GM20000 (cell line): ENCODE results near the gene SCAMP4.
A peak's percentile ranks its signal among the peaks of the same experiment; 100 is the strongest.

Source experiments
- DNase-seq: peaks from one replicate; pipeline ENCODE4 v3.0.0; 2012; ENCODE audit warnings: low spot score
- TF ChIP-seq, protein P1 (sequence below): IDR thresholded peaks from 2 replicates; pipeline ENCODE4 v1.5.1; 2012; ENCODE audit warnings: mild to moderate bottlenecking, control low read depth; ENCODE audit errors: extremely low read depth, missing control alignments

The SCAMP4 gene

DNA sequence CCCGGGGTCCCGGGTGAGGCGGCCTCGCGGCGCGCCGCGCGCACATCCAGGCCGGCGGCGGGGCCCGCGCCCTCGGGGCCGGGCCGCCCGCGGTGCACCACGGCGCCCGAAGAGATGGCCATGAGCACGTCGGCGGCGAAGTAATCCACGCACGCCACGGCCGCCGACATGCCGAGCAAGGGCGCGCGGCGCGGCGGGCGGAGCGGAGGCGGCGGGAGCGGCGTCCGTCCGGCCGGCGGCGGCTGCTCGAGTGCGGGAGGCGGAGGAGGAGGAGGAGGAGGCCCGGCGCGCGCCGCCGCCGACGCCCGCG, 41.9 kb upstream of the SCAMP4 start, which contains the start of gene KLF16:
KLF16 (minus strand) TSS at position 252 of the 310 bp plus-strand sequence; CDS start at position 170, 82 bp downstream.
- DNase-seq = no peak
- TF ChIP-seq, protein P1, sequence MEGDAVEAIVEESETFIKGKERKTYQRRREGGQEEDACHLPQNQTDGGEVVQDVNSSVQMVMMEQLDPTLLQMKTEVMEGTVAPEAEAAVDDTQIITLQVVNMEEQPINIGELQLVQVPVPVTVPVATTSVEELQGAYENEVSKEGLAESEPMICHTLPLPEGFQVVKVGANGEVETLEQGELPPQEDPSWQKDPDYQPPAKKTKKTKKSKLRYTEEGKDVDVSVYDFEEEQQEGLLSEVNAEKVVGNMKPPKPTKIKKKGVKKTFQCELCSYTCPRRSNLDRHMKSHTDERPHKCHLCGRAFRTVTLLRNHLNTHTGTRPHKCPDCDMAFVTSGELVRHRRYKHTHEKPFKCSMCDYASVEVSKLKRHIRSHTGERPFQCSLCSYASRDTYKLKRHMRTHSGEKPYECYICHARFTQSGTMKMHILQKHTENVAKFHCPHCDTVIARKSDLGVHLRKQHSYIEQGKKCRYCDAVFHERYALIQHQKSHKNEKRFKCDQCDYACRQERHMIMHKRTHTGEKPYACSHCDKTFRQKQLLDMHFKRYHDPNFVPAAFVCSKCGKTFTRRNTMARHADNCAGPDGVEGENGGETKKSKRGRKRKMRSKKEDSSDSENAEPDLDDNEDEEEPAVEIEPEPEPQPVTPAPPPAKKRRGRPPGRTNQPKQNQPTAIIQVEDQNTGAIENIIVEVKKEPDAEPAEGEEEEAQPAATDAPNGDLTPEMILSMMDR = no peak

DNA sequence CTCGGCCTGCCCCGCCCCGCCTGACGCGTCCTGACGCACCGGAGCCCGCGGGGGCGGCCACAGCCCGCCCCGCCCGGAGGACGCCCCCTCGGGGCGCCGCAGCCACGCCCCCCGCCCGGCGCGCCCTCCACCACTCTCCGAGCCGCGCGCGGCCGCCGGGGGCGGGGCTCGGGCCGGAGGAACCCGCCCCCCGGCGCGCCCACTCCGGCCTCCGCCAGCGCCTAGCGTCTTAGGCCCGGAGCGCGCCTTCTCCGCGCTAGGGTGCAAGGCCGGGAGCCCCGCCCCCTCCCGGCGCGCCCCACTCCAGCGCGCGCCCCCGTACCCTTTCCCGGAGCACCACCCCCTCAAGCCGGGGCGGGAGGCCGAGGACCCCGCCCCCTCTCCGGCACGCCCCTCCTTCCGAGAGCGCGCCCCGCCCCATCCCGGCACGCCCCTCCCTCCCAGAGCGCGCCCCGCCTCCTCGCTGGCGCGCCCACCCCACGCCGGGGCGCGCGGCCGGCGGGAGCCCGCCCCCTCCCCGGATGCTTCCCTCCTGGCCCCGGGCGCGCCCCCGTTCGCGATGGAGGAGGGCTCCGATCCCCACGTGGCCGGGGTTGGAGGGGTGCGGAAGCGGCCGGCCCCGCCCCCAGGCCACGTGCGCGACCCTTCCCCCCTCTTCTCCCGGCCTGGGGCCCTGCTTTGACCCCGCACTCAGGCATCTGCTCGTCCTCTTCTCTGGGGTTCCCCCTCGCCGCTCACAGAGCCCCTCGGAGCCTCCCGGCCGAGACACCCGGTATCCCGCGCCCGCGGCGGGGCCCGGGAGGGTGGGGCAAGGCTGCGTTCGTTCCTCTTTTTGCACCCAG, 41.3 kb upstream of the SCAMP4 start:
- peak; percentile 99 for DNase-seq
- TF ChIP-seq, protein P1 = no peak

DNA sequence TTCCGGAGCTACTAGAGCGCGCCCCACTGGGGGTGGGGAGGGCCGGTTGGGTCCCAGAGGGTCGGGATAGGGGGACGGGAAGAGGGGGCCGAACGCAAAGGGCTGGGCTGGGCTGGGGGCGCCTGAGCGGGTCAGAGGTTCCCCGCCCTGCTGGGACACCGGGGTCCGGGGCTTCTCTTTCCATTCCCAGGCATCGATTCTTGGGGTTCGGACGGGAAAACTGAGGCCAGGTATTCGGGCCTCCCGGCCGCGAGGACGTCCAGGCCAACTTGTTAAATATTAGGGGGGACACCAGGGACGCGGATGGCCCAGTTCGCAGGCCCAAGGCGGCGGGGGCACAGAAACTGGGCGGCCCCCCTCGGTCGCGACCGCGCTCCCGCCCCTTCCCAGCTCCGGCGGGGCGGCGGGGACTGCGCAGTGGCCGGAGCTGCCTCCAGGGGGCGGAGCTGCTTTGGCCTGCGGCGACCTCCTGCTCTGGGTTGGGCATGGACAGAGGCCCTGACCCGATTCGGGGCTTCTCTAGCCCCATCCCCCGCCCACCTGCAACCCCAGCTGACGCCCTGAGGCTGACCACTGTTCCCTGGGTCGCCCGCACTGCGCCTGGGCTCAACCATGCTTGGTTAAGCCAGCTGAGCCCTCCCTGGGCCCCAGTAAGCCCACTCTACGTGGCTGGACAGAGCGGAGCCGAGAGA, 40.6 kb upstream of the SCAMP4 start:
- TF ChIP-seq, protein P1 = peak; percentile 85
- DNase-seq = peak; percentile 90

DNA sequence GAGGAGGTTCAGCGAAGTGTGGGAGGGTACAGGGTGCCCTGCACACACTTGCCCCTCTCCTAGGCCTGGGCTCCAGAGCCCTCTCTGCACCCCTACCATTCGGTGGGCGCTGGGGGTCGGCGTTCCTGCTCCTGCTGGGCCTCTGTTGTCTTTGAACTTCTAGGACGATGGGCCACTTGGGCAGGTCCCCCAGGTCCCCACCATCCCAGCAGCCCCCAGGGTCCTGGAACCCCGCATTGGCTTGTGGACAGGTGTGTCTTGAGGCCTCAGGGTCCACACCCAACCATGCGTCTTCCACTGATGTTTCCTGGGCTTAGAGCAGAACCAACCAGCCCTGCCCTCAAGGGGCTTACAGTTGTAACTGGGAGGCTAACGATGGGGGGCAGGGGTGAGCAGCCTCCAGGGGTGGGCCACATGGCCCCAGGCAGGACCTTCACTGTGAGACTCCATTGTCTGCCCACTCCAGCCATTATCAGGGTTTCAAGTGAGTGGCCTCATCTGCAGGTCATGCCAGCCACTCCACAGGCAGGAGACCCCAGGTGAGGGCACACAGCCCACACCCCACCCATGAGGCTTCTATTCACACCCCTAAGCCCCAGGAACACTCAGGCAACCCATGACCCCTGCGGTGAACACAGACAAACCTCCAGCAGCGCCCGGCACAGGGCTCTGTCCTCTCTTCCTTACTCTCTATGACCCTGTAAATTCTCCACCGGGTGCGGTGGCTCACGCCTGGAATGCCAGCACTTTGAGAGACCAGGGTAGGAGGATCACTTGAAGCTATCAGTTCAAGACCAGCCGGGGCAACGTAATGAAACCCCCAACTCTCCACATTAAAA, 39.8 kb upstream of the SCAMP4 start:
- DNase-seq = no peak
- TF ChIP-seq, protein P1 = no peak

DNA sequence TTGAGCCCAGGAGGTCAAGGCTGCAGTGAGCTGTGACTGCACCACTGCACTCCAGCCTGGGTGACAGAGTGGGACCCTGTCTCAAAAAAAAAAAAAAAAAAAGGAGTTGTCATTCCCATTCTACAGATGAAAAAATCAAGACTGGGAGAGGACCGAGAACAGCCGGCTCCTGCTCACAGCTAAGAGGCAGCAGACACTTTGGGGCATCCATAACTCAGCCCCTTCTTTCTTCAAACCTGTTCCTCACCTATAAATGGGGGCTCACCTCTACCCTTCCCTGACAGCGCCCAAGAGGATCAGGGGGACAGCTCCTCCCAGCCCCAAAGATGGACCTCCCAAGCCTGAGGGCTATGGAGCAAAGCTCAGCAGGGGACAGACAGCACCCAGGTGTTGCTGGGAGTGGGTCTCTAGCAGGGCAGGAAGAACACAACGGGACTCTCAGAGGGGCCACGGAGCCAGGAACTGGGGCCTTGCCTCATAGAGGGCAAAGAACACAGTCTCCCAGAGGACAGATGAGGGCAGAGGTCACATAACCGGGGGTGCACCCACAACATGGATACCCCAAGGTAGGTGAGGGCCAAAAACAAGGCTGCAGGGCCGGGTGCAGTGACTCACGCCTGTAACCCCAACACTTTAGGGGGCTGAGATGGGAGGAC, 38.4 kb upstream of the SCAMP4 start:
- TF ChIP-seq, protein P1 = no peak
- no peak for DNase-seq

DNA sequence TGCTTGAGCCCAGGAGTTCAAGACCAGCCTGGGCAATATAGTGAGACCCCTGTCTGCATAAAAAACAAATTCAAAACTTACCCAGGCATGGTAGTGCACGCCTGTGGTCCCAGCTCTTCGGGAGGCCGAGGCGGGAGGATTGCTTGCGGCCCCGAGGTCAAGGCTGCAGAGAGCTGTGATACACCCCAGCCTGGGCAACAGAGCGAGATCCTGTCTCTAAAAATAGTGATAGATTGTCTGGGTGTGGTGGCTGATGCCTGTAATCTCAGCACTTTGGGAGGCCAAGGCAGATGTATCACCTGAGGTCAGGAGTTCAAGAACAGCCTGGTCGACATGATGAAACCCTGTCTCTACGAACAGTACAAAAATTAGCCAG, 37.9 kb upstream of the SCAMP4 start:
- no peak for DNase-seq
- TF ChIP-seq, protein P1 = no peak

DNA sequence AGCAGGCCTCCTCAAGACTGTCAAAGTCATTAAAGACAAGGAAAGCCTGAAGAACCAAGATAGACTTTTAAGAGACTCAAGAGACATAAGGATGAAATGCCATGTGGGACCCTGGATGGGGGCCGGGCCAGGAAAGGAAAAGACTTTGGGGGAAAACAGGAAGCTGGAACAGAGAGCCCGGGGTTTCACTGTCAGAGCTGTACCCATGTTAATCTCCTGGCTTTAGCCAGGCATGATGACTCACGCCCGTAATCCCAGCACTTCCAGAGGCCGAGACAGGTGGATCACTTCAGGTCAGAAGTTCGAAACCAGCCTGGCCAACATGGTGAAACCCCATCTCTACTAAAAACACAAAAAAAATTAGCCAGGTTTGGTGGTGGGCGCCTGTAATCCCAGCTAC, 36.2 kb upstream of the SCAMP4 start:
- TF ChIP-seq, protein P1 = no peak
- DNase-seq = no peak
